NCI-H2107 (cell line): ENCODE results near the gene MRPL42.
"Not testable (repeated sequence)": the region's sequence is repeated elsewhere in the genome, so short reads cannot be mapped to it uniquely, and the experiment has no call there.

Source experiments
- DNase-seq: peaks from one replicate; lab custom pipeline; 2025; lab: John Stamatoyannopoulos, UW

The MRPL42 gene

GRCh38 chr12:93447555-93448290, 19.6 kb upstream of the MRPL42 start:
- DNase-seq, result no peak

GRCh38 chr12:93448796-93449195, 18.5 kb upstream of the MRPL42 start:
- DNase-seq, result no peak

GRCh38 chr12:93449277-93449676, 18.0 kb upstream of the MRPL42 start:
- DNase-seq, result no peak

GRCh38 chr12:93451423-93452158, 15.7 kb upstream of the MRPL42 start:
- DNase-seq, result no peak

GRCh38 chr12:93453633-93454032, 13.7 kb upstream of the MRPL42 start:
- DNase-seq, result no peak

- DNase-seq, result no peak
Observed at GRCh38 chr12:93456077-93456476, 11.2 kb upstream of the MRPL42 start.

- DNase-seq, result no peak
Observed at GRCh38 chr12:93459097-93459496, 8.2 kb upstream of the MRPL42 start.

- no peak for DNase-seq
Observed at GRCh38 chr12:93460003-93460402, 7.3 kb upstream of the MRPL42 start.

GRCh38 chr12:93460902-93461301, 6.4 kb upstream of the MRPL42 start:
- DNase-seq, result no peak

- no peak for DNase-seq
Observed at GRCh38 chr12:93461503-93461902, 5.8 kb upstream of the MRPL42 start.

GRCh38 chr12:93465841-93466240, 1.5 kb upstream of the MRPL42 start:
- DNase-seq, result no peak

GRCh38 chr12:93466625-93467350, 526 bp upstream of the MRPL42 start:
- no peak for DNase-seq

- no peak for DNase-seq
Observed at GRCh38 chr12:93468008-93468371, 676 bp downstream of the MRPL42 start.

- no peak for DNase-seq
Observed at GRCh38 chr12:93469386-93469785, 2.1 kb downstream of the MRPL42 start.

GRCh38 chr12:93476555-93476954, 9.2 kb downstream of the MRPL42 start:
- no peak for DNase-seq

GRCh38 chr12:93482721-93483120, 15.4 kb downstream of the MRPL42 start:
- no peak for DNase-seq

GRCh38 chr12:93483151-93483807, 16.0 kb downstream of the MRPL42 start:
- DNase-seq, result no peak

- no peak for DNase-seq
Observed at GRCh38 chr12:93484315-93484981, 17.1 kb downstream of the MRPL42 start.

GRCh38 chr12:93492808-93493207, 25.5 kb downstream of the MRPL42 start:
- not testable (repeated sequence) for DNase-seq

- no peak for DNase-seq
Observed at GRCh38 chr12:93494096-93494495, 26.8 kb downstream of the MRPL42 start.

GRCh38 chr12:93497456-93497855, 30.1 kb downstream of the MRPL42 start:
- DNase-seq, result no peak

- not testable (repeated sequence) for DNase-seq
Observed at GRCh38 chr12:93498813-93499212, 31.5 kb downstream of the MRPL42 start.
